Transverse colon (tissue), 4 donors: ENCODE results near the gene PGPEP1. TPM values are rescaled to one million over a fixed set of nuclear protein-coding genes. Genes with fewer than 3 reads are reported as not detected.

Experiments used
- DNase-seq: peaks from one replicate; pipeline ENCODE4 v3.0.0-alpha.2; 2019
- H3K27ac ChIP-seq, 4 donors: fragments of 200-600 bp; sonication (generic); 2 replicates each; pipeline ENCODE4 v1.5.1; 2016 to 2018; ENCODE audit warnings: inconsistent platforms in 4 of 4
- H3K27me3 ChIP-seq: fragments of 200-600 bp; sonication (generic); 2 replicates; pipeline ENCODE4 v1.5.1; 2017; ENCODE audit warnings: inconsistent platforms
- H3K36me3 ChIP-seq, 4 donors: fragments of 200-600 bp; sonication (generic); 2 replicates each; pipeline ENCODE4 v1.5.1; 2017 to 2019; ENCODE audit warnings: inconsistent platforms in 4 of 4
- H3K4me1 ChIP-seq, 4 donors: fragments of 200-600 bp; sonication (generic); 2 replicates each; pipeline ENCODE4 v1.5.1; 2017 to 2020; ENCODE audit warnings: inconsistent platforms in 4 of 4
- H3K4me3 ChIP-seq, 4 donors: fragments of 200-600 bp; sonication (generic); 1 replicate in 1 of 4; 2 replicates in 3 of 4; pipeline versions ENCODE4 v1.5.1 to v1.6.1; 2017 to 2019; ENCODE audit warnings: inconsistent platforms in 4 of 4
- H3K9me3 ChIP-seq, 2 donors: fragments of 200-600 bp; sonication (generic); 2 replicates each; pipeline ENCODE4 v1.5.1; 2017 to 2019; ENCODE audit warnings: inconsistent platforms in 2 of 2
- CTCF ChIP-seq, 5 experiments: fragments of 200-600 bp in 3 of 5; fragments of 450-650 bp in 2 of 5; sonication (generic) in 3 of 5; IDR thresholded peaks; 1 replicate in 2 of 5; 2 replicates in 3 of 5; pipeline ENCODE4 v1.5.1; 2016 to 2017; ENCODE audit warnings: antibody characterized with exemption in 5 of 5, inconsistent platforms in 3 of 5, mild to moderate bottlenecking in 2 of 5, moderate library complexity in 1 of 5
- EP300 ChIP-seq: sonication (generic); formaldehyde crosslinking; IDR thresholded peaks from one replicate; pipeline ENCODE4 v1.6.1; 2017; ENCODE audit warnings: antibody characterized with exemption, low read depth
- POLR2A ChIP-seq: fragments of 450-650 bp; IDR thresholded peaks from one replicate; pipeline ENCODE4 v1.6.1; 2016; ENCODE audit warnings: antibody characterized with exemption, mild to moderate bottlenecking, moderate library complexity
- POLR2AphosphoS5 ChIP-seq, 3 donors: sonication (generic); formaldehyde crosslinking; IDR thresholded peaks; one replicate each; pipeline ENCODE4 v1.6.1; 2016; ENCODE audit warnings: antibody characterized with exemption in 3 of 3
- WGBS, 2 donors: methylation state at CpG; one replicate each; pipeline ENCODE4 v1.1.5; 2018; ENCODE audit warnings: low coverage in 1 of 2; 5-methylcytosine and 5-hydroxymethylcytosine counted together
- in situ Hi-C, 4 donors: fragments of 200-750 bp; cut with MboI; loops; one replicate each; pipeline versions ENCODE4 v1.15.0 to v1.15.1; 2017; ENCODE audit warnings: low sequenced_read_pairs in 3 of 4, low pct_ligation_motif_present in 1 of 4, low pct_unique_long_range_greater_than_20kb in 1 of 4
- intact Hi-C: fragments of 100-400 bp; cut with DNase I; formaldehyde crosslinking; loops from one replicate; pipeline ENCODE4 v1.15.1; 2023; ENCODE audit warnings: low total_unique reads
- total RNA-seq, 4 donors: library from RNA; depleted of rRNA; stranded (reverse); fragments of >200 nt; gene quantifications; one replicate each; pipeline ENCODE4 v1.1.0, GENCODE V29; 2016

PGPEP1 gene
- total RNA-seq, 4 donors from 2014 or later, result 59.7 to 110 (median 73.0) TPM

DNA sequence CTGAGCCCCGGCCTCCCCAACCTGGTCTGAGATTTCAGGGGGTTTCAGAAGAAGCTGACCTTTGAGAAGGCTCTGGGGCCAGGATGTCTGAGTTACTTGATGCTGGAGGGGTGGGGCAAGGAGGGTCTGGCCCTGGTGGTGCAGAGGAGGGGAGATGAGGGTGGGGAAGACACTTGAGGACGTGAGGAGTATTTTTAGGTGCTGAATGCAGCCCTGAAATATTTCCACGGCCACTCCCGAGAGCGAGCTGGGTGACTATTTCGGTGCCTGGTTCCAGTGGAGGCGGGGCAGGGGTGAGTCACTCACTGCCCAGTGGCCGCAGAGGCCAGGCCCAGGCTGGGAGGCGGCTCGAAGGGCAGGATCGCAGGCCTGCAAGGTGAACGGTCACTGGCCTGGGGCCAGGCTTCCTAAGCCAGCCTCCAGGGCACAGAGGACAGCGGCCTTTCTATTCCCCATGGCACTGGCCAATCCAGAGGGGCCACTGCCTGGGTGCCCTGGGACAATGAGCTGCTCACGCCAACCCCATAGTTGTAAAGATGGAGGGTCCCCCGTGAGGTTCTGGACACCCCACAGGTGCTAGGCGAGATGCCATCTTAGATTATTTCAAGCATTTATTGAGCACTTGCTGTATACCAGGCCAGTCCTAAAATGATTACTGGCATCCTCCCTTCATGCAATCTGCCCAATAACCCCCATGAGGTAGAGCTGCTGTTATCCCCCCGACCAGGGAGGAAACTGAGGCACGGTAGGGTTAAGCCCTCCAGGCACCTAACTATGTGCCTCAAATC, 39.3 kb upstream of the PGPEP1 start:
- peak; percentile 79 for DNase-seq

DNA sequence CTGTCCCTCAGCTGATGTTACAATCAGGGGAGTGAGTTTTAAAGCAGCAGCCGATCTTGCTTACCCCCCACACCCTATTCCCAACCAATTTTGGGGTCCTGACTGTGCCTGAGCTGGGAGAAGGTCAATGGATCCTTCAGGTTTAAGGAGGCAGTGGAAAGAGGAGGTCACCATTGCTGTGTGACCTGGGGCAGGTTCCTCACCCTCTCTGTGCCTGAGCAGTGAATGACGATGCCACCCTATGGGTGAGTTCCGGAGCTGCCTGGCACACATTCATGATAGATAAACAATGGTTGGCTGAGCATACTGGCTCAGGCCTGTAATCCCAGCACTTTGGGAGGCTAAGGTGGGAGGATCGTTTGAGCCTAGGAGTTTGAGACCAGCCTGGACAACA, 38.7 kb upstream of the PGPEP1 start:
- Histone ChIP-seq H3K27me3 (no peaks in the 10 kb centered on the region), H3K9me3 (no peaks in the 10 kb centered on the region), H3K4me1 (peaks cover 27 to 64% (median 45%) of the 10 kb centered on the region in 4 donors), H3K27ac (peak overlapping the region; percentile 53 to 98 (median 87)), H3K36me3 (no peaks in the 10 kb centered on the region), H3K4me3 (no peak overlapping the region)
- TF ChIP-seq POLR2A (no peak), POLR2AphosphoS5 (IDR thresholded peaks at IDR 0.05) (no peak), CTCF (IDR thresholded peaks at IDR 0.05) (peak in 1 of 5 experiments; percentile 10), EP300 (no peak)
- intact Hi-C loops (no loop called here), in situ Hi-C loops (no loop called here)
- WGBS, 2 donors, result 60% methylated on average over 4 of the region's 4 CpGs; no CpG with 5 or more reads in 1 of the 2 donors
- DNase-seq, result no peak

More for the DNA sequence above, 39.3 kb upstream of the PGPEP1 start:
- intact Hi-C loops (no loop called here), in situ Hi-C loops (no loop called here)
- no peak overlapping the region for H3K4me3 ChIP-seq
- TF ChIP-seq CTCF (IDR thresholded peaks at IDR 0.05) (no peak), POLR2AphosphoS5 (IDR thresholded peaks at IDR 0.05) (peak in 2 of 3 donors; percentile 41 to 58)
- no peaks in the 10 kb centered on the region for H3K27me3 ChIP-seq
- WGBS, 2 donors, result 53% methylated on average over 18 of the region's 18 CpGs; no CpG with 5 or more reads in 1 of the 2 donors
- H3K4me1 ChIP-seq, result peaks cover 23 to 58% (median 42%) of the 10 kb centered on the region in 4 donors
- no peaks in the 10 kb centered on the region for H3K36me3 ChIP-seq
- H3K27ac ChIP-seq, result peak overlapping the region; percentile 53 to 98 (median 87)
- H3K9me3 ChIP-seq, result no peaks in the 10 kb centered on the region

GRCh38 chr19:18304208-18304457, 36.3 kb upstream of the PGPEP1 start:
- Histone ChIP-seq H3K36me3 (peaks cover 0 to 6% (median 0%) of the 10 kb centered on the region in 4 donors), H3K27me3 (no peaks in the 10 kb centered on the region), H3K4me1 (peaks cover 27 to 78% (median 45%) of the 10 kb centered on the region in 4 donors), H3K27ac (peak overlapping the region; percentile 93 to 98 (median 96)), H3K4me3 (peak overlapping the region in 2 of 4 donors; percentile 27 to 47), H3K9me3 (no peaks in the 10 kb centered on the region)
- intact Hi-C loops (no loop called here), in situ Hi-C loops (no loop called here)
- WGBS, 2 donors, result 23% methylated on average over 2 of the region's 2 CpGs; no CpG with 5 or more reads in 1 of the 2 donors
- no peak for DNase-seq
- TF ChIP-seq POLR2AphosphoS5 (IDR thresholded peaks at IDR 0.05), result no peak
- no peak for TF ChIP-seq EP300
- no peak for TF ChIP-seq CTCF (IDR thresholded peaks at IDR 0.05)
- no peak for TF ChIP-seq POLR2A

DNA sequence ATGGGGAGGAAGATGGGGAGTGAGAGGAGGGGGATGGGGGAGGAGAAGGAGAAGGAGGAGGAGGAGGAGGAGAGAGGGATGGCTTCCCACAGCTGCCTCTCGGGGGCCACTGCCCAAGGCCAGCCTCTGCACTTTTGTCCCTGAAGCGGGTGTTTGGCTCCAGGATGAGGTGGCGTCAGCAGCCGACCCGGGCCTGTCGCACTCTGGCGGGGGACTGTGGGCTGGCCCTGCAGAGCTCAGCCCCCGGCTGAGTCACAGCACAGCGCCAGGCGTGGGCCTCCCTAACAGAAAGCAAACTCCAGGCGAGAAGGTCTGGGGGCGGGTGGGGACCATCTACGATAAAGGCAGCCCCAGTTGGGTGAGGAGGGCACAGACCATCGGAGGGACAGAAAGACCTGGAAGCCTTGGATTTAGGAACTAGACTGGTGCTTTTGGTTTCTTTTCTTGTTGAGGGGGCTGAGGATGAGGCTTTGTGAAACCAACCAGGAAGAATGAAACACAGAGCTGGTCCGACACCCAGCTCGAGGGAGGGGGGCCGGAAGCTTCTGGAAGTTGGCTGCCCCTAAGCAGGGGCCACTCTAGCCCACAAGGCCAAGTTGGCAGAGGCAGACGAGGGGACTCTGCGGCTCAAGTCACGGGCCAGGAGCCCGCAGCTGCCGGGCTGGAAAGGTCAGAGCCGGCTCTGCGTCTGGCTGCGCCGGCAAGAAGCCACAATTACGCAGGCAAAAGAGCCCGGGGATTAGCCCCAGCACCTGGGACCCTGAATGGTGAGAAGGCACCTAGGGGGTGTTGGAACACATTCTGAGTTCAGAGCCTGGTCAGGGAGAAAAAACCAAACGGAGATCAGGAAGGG, 35.7 kb upstream of the PGPEP1 start:
- no peak for TF ChIP-seq EP300
- peak; percentile 38 to 71 (median 61) for TF ChIP-seq POLR2AphosphoS5 (IDR thresholded peaks at IDR 0.05)
- TF ChIP-seq CTCF (IDR thresholded peaks at IDR 0.05), result no peak
- TF ChIP-seq POLR2A, result peak; percentile 76
- in situ Hi-C loops, result no loop called here
- DNase-seq, result peak; percentile 75

More for the DNA sequence above, 35.7 kb upstream of the PGPEP1 start:
- H3K27me3 ChIP-seq, result no peaks in the 10 kb centered on the region
- peak overlapping the region; percentile 93 to 98 (median 96) for H3K27ac ChIP-seq
- H3K4me3 ChIP-seq, result peak overlapping the region in 3 of 4 donors; percentile 22 to 47 (median 27)
- intact Hi-C loops, result no loop called here
- H3K4me1 ChIP-seq, result peaks cover 27 to 78% (median 45%) of the 10 kb centered on the region in 4 donors
- peaks cover 0 to 10% (median 0%) of the 10 kb centered on the region in 4 donors for H3K36me3 ChIP-seq
- WGBS, 2 donors, result 19 to 22% methylated on average over 6 to 29 of the region's 29 CpGs
- H3K9me3 ChIP-seq, result no peaks in the 10 kb centered on the region
